GM12801 (cell line): ENCODE measurements around the gene GPR12.

Experiments used
- TF ChIP-seq, protein P1 (sequence below): IDR thresholded peaks from one replicate; pipeline ENCODE4 v1.5.1; 2011; ENCODE audit warnings: control low read depth; ENCODE audit not compliant: insufficient read length; ENCODE audit errors: extremely low read depth

GPR12 gene, protein sequence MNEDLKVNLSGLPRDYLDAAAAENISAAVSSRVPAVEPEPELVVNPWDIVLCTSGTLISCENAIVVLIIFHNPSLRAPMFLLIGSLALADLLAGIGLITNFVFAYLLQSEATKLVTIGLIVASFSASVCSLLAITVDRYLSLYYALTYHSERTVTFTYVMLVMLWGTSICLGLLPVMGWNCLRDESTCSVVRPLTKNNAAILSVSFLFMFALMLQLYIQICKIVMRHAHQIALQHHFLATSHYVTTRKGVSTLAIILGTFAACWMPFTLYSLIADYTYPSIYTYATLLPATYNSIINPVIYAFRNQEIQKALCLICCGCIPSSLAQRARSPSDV

DNA sequence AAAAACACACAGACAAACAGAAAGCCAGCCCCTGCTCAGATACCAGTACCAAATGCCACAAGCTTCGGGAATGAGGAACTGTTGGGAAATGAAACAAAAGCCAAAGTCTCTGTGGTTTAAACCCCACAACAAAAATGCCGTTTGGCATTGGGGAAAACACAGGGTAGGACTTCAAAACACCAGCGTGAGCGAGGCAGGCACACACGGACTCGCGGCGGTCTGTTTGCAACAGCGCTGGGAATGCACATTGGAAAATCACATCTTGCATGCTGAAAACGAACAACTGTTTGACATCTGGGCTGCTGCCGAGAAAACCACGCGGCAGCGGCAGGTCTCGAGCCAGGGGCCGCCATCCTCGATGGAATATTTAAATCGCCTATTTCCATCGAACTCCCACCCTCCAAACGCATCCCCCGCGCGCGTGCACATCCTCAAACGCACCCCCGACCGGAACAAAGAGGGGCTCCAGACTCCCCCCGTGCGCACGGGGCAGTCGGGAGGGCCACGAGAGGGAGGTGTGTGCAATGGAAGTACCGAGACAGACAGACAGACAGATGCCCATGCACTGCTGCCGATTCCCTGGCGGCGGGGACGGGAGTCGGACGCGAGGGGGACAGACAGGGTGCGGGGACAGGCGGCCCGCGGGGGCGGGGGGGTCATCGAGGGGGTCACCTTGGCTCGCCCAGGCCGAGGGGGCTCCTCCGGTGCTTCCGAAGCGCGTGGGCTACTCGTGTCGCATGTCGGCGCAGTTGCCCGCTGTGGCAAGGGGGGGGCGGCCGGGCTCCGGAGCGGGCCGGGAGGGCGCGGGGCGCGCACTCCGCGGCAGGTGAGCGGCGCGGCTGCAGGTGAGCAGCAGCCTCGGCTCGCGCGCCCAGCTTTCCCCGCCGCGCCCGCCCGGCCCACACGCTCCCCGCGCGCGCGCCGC is at the start of gene GPR12:
Gene GPR12 (minus strand): TSS at position 880 of the 925 bp plus-strand sequence. CDS start 959 bp downstream, outside the sequence.
- TF ChIP-seq, protein P1, sequence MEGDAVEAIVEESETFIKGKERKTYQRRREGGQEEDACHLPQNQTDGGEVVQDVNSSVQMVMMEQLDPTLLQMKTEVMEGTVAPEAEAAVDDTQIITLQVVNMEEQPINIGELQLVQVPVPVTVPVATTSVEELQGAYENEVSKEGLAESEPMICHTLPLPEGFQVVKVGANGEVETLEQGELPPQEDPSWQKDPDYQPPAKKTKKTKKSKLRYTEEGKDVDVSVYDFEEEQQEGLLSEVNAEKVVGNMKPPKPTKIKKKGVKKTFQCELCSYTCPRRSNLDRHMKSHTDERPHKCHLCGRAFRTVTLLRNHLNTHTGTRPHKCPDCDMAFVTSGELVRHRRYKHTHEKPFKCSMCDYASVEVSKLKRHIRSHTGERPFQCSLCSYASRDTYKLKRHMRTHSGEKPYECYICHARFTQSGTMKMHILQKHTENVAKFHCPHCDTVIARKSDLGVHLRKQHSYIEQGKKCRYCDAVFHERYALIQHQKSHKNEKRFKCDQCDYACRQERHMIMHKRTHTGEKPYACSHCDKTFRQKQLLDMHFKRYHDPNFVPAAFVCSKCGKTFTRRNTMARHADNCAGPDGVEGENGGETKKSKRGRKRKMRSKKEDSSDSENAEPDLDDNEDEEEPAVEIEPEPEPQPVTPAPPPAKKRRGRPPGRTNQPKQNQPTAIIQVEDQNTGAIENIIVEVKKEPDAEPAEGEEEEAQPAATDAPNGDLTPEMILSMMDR = no peak

DNA sequence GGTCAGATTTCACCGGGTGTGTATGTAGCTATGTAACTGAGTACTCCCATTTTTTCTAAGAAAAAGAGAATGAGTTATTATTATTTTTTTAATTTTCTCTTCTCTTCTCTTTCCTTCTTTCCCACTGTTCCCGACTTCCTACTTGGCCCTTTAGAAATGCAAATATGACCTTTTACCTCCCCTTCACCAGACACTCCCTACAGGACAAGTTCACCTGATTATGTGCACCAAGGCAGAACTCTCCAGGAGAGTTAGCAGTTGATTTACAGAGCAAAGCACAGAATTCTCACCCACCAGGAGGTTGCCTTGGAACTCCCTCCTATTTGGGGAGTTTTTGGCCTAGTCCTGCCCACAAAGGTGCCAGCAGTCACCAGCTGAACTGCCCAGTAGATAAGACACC is 49.5 kb upstream of the GPR12 start:
- TF ChIP-seq, protein P1 = no peak

DNA sequence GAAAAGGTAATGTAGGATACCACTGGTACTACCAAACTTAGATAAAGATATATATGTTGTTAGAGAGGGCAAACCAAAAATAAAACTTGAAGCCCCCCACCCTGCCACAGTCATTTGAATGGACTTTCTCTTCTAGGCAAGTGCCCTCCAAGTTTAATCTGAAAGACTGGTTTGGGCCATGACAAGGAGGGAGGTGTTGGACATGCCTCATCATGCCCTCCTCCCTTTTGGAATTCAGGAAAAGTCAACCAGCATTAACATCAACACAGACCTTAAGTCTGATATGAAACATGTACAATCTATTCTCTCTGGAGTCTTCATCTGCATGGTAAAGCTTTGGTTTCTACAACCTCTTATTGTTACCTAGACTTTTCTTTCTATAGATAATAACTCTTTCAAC is 46.3 kb upstream of the GPR12 start:
- TF ChIP-seq, protein P1 = no peak

DNA sequence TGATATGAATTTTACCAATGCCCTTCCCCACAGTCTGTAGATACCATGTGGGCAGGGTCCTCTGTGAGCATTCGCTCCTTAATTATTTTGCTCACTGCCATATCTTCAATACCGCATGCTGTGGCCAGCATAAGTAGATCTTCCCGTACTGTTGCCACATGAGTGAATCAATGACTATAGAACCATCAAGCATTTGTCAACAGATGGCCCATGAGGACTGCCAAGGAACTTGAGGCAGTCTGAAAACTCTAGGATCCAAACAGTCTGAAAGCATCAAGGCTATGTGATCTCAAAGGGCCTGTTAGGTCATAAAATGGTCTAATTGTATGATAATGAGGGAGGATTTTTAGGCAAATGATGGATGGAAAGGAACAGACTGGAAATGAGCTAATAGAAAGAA is 27.4 kb upstream of the GPR12 start:
- TF ChIP-seq, protein P1 = no peak

DNA sequence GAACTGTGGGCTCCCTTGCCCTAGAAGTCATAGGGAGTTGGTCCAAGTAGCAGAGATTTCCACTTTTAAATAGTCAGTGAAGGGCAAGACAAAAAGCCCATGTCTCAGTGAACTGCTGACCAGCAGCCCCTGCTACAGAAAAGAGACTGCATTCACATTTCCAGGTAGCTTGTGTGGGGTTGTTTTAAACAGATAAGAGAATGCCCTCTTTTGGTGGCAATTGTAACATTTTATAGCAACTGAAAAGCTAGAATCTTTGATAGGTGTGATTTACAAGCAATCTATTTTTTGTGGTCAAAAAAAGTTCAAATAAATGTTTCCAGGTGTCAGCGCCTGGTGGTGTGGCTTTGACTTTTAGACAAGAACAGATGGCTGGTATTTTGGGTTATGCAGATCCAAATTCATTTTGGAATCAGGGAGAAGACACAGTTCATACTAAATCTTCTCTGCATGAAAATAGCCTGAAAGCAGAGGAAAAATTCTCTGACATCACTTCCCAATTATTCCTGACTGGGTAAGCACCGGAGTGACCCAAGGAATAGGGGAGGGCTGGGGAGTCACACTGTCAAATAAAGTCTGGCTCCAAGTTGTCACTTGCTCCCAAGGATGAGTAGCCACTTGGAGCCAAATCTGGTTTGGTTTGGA is 26.2 kb upstream of the GPR12 start:
- TF ChIP-seq, protein P1 = no peak

DNA sequence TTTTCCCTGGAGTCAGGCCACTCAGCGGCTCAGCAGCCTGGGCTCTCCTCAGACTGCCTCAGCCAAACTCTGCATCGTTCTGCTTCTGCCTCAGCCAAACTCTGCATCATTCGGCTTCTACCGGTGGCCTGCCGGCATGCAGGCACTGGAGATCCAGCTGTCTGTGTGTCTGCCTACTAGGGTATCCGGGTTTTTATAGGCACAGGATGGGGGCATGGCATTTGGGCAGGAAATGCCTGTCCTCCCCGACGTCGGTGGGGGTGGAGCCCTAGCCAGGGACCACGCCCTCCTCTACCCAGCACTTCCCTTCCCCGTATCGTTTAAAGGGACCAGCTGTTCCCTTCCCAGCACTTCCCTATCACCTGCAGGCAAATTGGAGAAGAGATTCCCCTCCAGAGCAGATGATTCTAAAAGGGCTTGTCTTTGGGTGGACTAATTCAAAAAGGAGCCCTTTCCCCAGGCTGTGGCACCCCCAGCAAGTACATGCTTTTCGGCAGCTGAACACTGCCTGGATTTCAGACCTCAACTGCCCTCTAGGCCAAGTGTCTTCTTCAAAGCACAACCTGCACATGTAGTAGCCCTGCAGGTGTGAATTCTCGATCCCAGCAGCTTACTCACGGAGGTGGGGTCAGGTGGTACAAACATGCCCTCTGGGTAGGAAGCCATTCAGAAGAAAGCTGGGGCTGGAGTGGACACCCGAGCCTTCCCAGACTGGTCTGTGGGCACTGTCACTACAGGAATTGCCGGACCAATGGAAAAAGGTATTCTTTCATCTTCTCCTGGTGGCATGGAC is 25.4 kb upstream of the GPR12 start:
- TF ChIP-seq, protein P1 = no peak
